Thyroid gland (tissue), 4 donors: ENCODE data around the gene CCDC51.

Experiments used
- POLR2A ChIP-seq, 2 donors: fragments of 450-650 bp; IDR thresholded peaks; one replicate each; pipeline ENCODE4 v1.6.1; 2017; ENCODE audit warnings: antibody characterized with exemption in 2 of 2, mild to moderate bottlenecking in 2 of 2, moderate library complexity in 1 of 2
- TF ChIP-seq, protein P1 (sequence below), 6 experiments: fragments of 200-600 bp in 3 of 6; fragments of 450-650 bp in 3 of 6; sonication (generic) in 3 of 6; IDR thresholded peaks; one replicate each; pipeline ENCODE4 v1.5.1; 2016 to 2019; ENCODE audit warnings: antibody characterized with exemption in 6 of 6, mild to moderate bottlenecking in 2 of 6, inconsistent platforms in 1 of 6, moderate library complexity in 1 of 6

DNA sequence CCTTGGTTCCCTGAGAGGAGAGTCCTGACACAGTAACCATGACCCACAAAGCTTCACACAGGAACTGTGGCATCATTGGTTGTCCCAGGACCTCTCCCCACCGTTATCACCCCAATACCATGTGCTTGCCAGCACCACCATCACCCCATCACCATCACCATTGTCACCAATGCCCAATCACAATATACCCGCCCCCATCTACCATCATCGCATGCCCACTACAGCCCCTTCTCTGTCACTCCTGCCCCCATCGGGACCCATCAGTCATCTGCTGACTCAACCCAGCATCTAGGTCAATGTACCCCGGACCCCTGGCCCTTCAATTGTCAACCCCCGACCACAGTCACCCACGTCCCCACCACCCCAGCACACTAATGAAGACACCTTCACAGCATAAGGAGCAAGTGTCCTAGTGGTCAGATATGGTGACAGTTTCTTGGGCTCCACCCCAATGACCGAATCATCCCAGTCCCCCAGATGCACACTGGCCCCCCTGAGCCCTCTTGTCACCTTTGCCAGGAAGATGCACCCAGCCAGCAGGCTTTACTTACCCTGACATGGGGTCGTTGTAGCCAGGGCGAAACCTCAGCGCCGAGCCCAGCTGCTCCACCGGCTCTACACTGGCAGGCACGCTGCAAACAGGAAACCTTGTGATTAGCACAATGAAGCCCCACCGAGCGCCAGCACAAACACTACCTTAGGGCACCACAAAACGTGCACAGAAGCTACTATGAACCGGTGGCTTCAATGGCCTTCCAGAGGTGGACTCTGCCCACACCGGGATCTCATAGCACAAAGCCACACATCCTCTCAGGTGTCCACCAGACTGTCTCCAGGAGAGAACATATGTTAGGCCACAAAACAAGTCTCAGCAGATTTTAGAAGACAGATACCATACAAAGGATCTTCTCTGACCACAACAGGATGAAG, 39.0 kb upstream of the CCDC51 start:
- no peak for TF ChIP-seq POLR2A (IDR thresholded peaks at IDR 0.05)
- TF ChIP-seq, protein P1, sequence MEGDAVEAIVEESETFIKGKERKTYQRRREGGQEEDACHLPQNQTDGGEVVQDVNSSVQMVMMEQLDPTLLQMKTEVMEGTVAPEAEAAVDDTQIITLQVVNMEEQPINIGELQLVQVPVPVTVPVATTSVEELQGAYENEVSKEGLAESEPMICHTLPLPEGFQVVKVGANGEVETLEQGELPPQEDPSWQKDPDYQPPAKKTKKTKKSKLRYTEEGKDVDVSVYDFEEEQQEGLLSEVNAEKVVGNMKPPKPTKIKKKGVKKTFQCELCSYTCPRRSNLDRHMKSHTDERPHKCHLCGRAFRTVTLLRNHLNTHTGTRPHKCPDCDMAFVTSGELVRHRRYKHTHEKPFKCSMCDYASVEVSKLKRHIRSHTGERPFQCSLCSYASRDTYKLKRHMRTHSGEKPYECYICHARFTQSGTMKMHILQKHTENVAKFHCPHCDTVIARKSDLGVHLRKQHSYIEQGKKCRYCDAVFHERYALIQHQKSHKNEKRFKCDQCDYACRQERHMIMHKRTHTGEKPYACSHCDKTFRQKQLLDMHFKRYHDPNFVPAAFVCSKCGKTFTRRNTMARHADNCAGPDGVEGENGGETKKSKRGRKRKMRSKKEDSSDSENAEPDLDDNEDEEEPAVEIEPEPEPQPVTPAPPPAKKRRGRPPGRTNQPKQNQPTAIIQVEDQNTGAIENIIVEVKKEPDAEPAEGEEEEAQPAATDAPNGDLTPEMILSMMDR (IDR thresholded peaks at IDR 0.05): no peak
